Measurements from ENCODE around the gene IGF2BP3.

GRCh38 chr7:23298885-23299769, 171.2 kb downstream of the IGF2BP3 start, which contains the start of gene MALSU1:
- TF ChIP-seq CTCF (conservative IDR thresholded peaks at IDR 0.05 in 1 of 2, IDR thresholded peaks at IDR 0.05 in 1 of 2; ENCODE audit: low read depth in 1 of 2, low read length in 2 of 2) = no peak
- no peak for TF ChIP-seq EZH2 (IDR thresholded peaks at IDR 0.05; ENCODE audit: low read length, missing control alignments)
